Gastroesophageal sphincter (tissue), 4 donors: ENCODE data around the gene SLC25A1. TPM values are rescaled to one million over a fixed set of nuclear protein-coding genes. Genes with fewer than 3 reads are reported as not detected.

ENCODE experiments used
- ATAC-seq: fragments of 150-250 bp; one replicate; pipeline ENCODE4 v1.9.1; 2016; ENCODE audit warnings: mild to moderate bottlenecking, moderate library complexity
- H3K27ac ChIP-seq, 4 donors: fragments of 200-600 bp; sonication (generic) in 3 of 4; 1 replicate in 3 of 4; 2 replicates in 1 of 4; pipeline ENCODE4 v1.5.1; 2016 to 2019
- H3K27me3 ChIP-seq: fragments of 200-600 bp; sonication (generic); one replicate; pipeline ENCODE4 v1.5.1; 2019
- H3K36me3 ChIP-seq, 2 donors: fragments of 200-600 bp; sonication (generic); one replicate each; pipeline ENCODE4 v1.5.1; 2019; ENCODE audit warnings: control low read depth in 1 of 2
- H3K4me1 ChIP-seq, 3 donors: fragments of 200-600 bp; sonication (generic); 1 replicate in 2 of 3; 2 replicates in 1 of 3; pipeline ENCODE4 v1.5.1; 2016 to 2019; ENCODE audit warnings: control low read depth in 2 of 3
- H3K4me3 ChIP-seq, 2 donors: fragments of 200-600 bp; sonication (generic); one replicate each; pipeline ENCODE4 v1.5.1; 2019; ENCODE audit warnings: mild to moderate bottlenecking in 1 of 2, moderate library complexity in 1 of 2
- H3K9me3 ChIP-seq, 3 donors: fragments of 200-600 bp; sonication (generic); one replicate each; pipeline ENCODE4 v1.5.1; 2017 to 2019; ENCODE audit warnings: control low read depth in 2 of 3
- CTCF ChIP-seq, 4 experiments: fragments of 200-600 bp in 2 of 4; fragments of 450-650 bp in 2 of 4; sonication (generic) in 1 of 4; IDR thresholded peaks; one replicate each; pipeline ENCODE4 v1.5.1; 2017 to 2019; ENCODE audit warnings: antibody characterized with exemption in 4 of 4, mild to moderate bottlenecking in 2 of 4, moderate library complexity in 2 of 4
- EP300 ChIP-seq: sonication (generic); formaldehyde crosslinking; IDR thresholded peaks from one replicate; pipeline ENCODE4 v1.6.1; 2017; ENCODE audit warnings: antibody characterized with exemption, mild to moderate bottlenecking
- POLR2A ChIP-seq, 2 donors: fragments of 450-650 bp; IDR thresholded peaks; one replicate each; pipeline ENCODE4 v1.6.1; 2017; ENCODE audit warnings: antibody characterized with exemption in 2 of 2, mild to moderate bottlenecking in 2 of 2, moderate library complexity in 1 of 2
- POLR2AphosphoS5 ChIP-seq: sonication (generic); formaldehyde crosslinking; IDR thresholded peaks from one replicate; pipeline ENCODE4 v1.6.1; 2017; ENCODE audit warnings: antibody characterized with exemption
- WGBS, 2 donors: methylation state at CpG; one replicate each; pipeline ENCODE4 v1.1.5; 2018; ENCODE audit warnings: low coverage in 1 of 2; 5-methylcytosine and 5-hydroxymethylcytosine counted together
- total RNA-seq, 4 donors: library from RNA; depleted of rRNA; stranded (reverse); fragments of >200 nt; gene quantifications; one replicate each; pipeline ENCODE4 v1.1.0, GENCODE V29; 2016

Gene SLC25A1
- total RNA-seq, 4 donors from 2014 or later = 42.1 to 69.9 (median 51.1) TPM

- no peaks in the 10 kb centered on the region for H3K27me3 ChIP-seq
- WGBS, 2 donors = 75 to 100% methylated on average over 1 to 2 of the region's 5 CpGs
- no peak for ATAC-seq
- H3K4me1 ChIP-seq = no peaks in the 10 kb centered on the region
- no peak overlapping the region for H3K4me3 ChIP-seq
- peaks cover 0 to 76% of the 10 kb centered on the region in 2 donors for H3K36me3 ChIP-seq
- H3K9me3 ChIP-seq = no peaks in the 10 kb centered on the region
- TF ChIP-seq CTCF (IDR thresholded peaks at IDR 0.05) (no peak), POLR2A (IDR thresholded peaks at IDR 0.05) (no peak), EP300 (no peak)
- H3K27ac ChIP-seq = no peak overlapping the region
These were observed 46.0 kb upstream of the SLC25A1 start for GRCh38 chr22:19224557-19224956.

DNA sequence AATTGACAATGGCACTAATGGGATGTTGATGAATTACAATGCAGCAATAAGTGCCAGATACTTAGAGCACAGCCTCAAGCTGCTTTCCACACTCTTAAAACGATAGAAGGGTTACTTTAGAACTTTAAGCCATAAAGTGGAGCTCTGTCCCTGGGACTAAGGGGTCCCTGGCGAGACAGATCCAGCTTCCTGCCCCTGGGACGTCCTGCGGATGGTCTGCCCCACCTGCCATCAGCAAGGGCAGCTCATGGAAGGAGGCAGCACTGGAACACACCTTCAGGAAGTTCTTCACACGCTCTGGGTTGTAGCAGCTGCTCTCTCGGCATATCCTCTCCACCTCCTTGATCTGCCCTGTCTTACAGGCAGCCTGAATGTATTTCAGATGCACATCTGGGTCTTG lies 45.1 kb upstream of the SLC25A1 start:
- peaks cover 0 to 77% of the 10 kb centered on the region in 2 donors for H3K36me3 ChIP-seq
- 57 to 100% methylated on average over 1 to 3 of the region's 6 CpGs for WGBS, 2 donors
- no peak for ATAC-seq

GRCh38 chr22:19223110-19223509 lies 44.6 kb upstream of the SLC25A1 start:
- WGBS, 2 donors = 80 to 95% methylated on average over 1 to 5 of the region's 9 CpGs
- Histone ChIP-seq H3K4me3 (no peak overlapping the region), H3K9me3 (no peaks in the 10 kb centered on the region), H3K27me3 (no peaks in the 10 kb centered on the region), H3K27ac (no peak overlapping the region), H3K4me1 (no peaks in the 10 kb centered on the region), H3K36me3 (peaks cover 0 to 77% of the 10 kb centered on the region in 2 donors)
- TF ChIP-seq POLR2A (IDR thresholded peaks at IDR 0.05) (no peak), EP300 (no peak), POLR2AphosphoS5 (no peak), CTCF (IDR thresholded peaks at IDR 0.05) (no peak)
- ATAC-seq = no peak

More for the DNA sequence above, 45.1 kb upstream of the SLC25A1 start:
- H3K27me3 ChIP-seq = no peaks in the 10 kb centered on the region
- H3K27ac ChIP-seq = no peak overlapping the region
- H3K9me3 ChIP-seq = no peaks in the 10 kb centered on the region
- TF ChIP-seq POLR2AphosphoS5 = no peak
- no peak for TF ChIP-seq EP300
- TF ChIP-seq CTCF (IDR thresholded peaks at IDR 0.05) = no peak
- TF ChIP-seq POLR2A (IDR thresholded peaks at IDR 0.05) = no peak
- H3K4me1 ChIP-seq = no peaks in the 10 kb centered on the region
- H3K4me3 ChIP-seq = no peak overlapping the region

GRCh38 chr22:19222242-19223005 lies 43.9 kb upstream of the SLC25A1 start:
- Histone ChIP-seq H3K9me3 (no peaks in the 10 kb centered on the region), H3K4me3 (no peak overlapping the region), H3K36me3 (peaks cover 0 to 73% of the 10 kb centered on the region in 2 donors), H3K27me3 (no peaks in the 10 kb centered on the region), H3K27ac (no peak overlapping the region), H3K4me1 (no peaks in the 10 kb centered on the region)
- TF ChIP-seq POLR2A (IDR thresholded peaks at IDR 0.05) (no peak), EP300 (no peak), POLR2AphosphoS5 (no peak), CTCF (IDR thresholded peaks at IDR 0.05) (no peak)
- WGBS, 2 donors = 89 to 96% methylated on average over 5 to 7 of the region's 11 CpGs
- ATAC-seq = no peak

GRCh38 chr22:19220867-19221266 lies 42.3 kb upstream of the SLC25A1 start:
- no peak for ATAC-seq
- WGBS, 2 donors = 85% methylated on average over 3 of the region's 3 CpGs; no CpG with 5 or more reads in 1 of the 2 donors
- TF ChIP-seq POLR2AphosphoS5 (no peak), POLR2A (IDR thresholded peaks at IDR 0.05) (no peak), EP300 (no peak), CTCF (IDR thresholded peaks at IDR 0.05) (no peak)

More at GRCh38 chr22:19220867-19221266, 42.3 kb upstream of the SLC25A1 start:
- Histone ChIP-seq H3K4me3 (no peak overlapping the region), H3K4me1 (no peaks in the 10 kb centered on the region), H3K27me3 (no peaks in the 10 kb centered on the region), H3K27ac (no peak overlapping the region), H3K9me3 (no peaks in the 10 kb centered on the region), H3K36me3 (peaks cover 0 to 67% of the 10 kb centered on the region in 2 donors)
